Caco-2 (cell line): ENCODE data around the gene PNKD. TPM values are rescaled to one million over a fixed set of nuclear protein-coding genes. Genes with fewer than 3 reads are reported as not detected.

Experiments
- BruUV-seq: library from RNA; stranded (reverse); fragments of 400-500 nt; replicated peaks from 2 replicates; lab custom pipeline; 2021; lab: Mats Ljungman, UMichigan
- CTCF ChIA-PET: fragments of 300-600 bp; sonication (Branson Sonifier 250); formaldehyde crosslinking; loops from one replicate; lab custom pipeline; 2022; ENCODE audit warnings: antibody characterized with exemption; lab: Charles Lee
- POLR2A ChIA-PET: fragments of 300-600 bp; sonication (Branson Sonifier 250); formaldehyde crosslinking; loops from one replicate; lab custom pipeline; 2022; ENCODE audit warnings: antibody characterized with exemption; lab: Charles Lee
- DNase-seq, 2 experiments: peaks; one replicate each; pipeline versions ENCODE4 v3.0.0 to v3.0.0-alpha.2; 2020 to 2022
- H3K27me3 ChIP-seq: replicated peaks from 2 replicates; pipeline ENCODE4 v1.6.0; 2011; ENCODE audit warnings: low read length; ENCODE audit not compliant: control insufficient read depth, insufficient read depth
- H3K36me3 ChIP-seq: 2 replicates; pipeline ENCODE4 v1.5.1; 2011; ENCODE audit warnings: low read length; ENCODE audit not compliant: control insufficient read depth, insufficient read depth
- H3K4me1 ChIP-seq: fragments of 250-450 bp; sonication (Bioruptor Pico); 2 replicates; pipeline ENCODE4 v1.5.1; 2020; ENCODE audit warnings: mild to moderate bottlenecking
- H3K4me3 ChIP-seq: 2 replicates; pipeline ENCODE4 v1.5.1; 2011; ENCODE audit warnings: low read depth, mild to moderate bottlenecking, control low read depth, low read length
- H3K9me3 ChIP-seq: fragments of 250-450 bp; sonication (Bioruptor Pico); 2 replicates; pipeline ENCODE4 v1.5.1; 2020; ENCODE audit warnings: mild to moderate bottlenecking, moderate library complexity
- H3K27ac Mint-ChIP-seq: one replicate; pipeline ENCODE4 v1.8.0; 2022; ENCODE audit warnings: mixed read lengths; ENCODE audit not compliant: unreplicated experiment
- H3K27me3 Mint-ChIP-seq: one replicate; pipeline ENCODE4 v1.8.0; 2022; ENCODE audit warnings: mixed read lengths; ENCODE audit not compliant: insufficient read depth, unreplicated experiment
- H3K36me3 Mint-ChIP-seq: one replicate; pipeline ENCODE4 v1.8.0; 2022; ENCODE audit warnings: mild to moderate bottlenecking, mixed read lengths; ENCODE audit not compliant: insufficient read depth, unreplicated experiment
- H3K4me1 Mint-ChIP-seq: one replicate; pipeline ENCODE4 v1.8.0; 2022; ENCODE audit warnings: low read depth, mixed read lengths; ENCODE audit not compliant: unreplicated experiment
- H3K4me3 Mint-ChIP-seq: one replicate; pipeline ENCODE4 v1.8.0; 2022; ENCODE audit warnings: mild to moderate bottlenecking, moderate library complexity, mixed read lengths; ENCODE audit not compliant: unreplicated experiment
- H3K9me3 Mint-ChIP-seq: one replicate; pipeline ENCODE4 v1.8.0; 2022; ENCODE audit warnings: mixed read lengths; ENCODE audit not compliant: unreplicated experiment
- CTCF ChIP-seq, 2 experiments: fragments of 200-600 bp in 1 of 2; IDR thresholded peaks; 1 replicate in 1 of 2; 2 replicates in 1 of 2; pipeline versions ENCODE4 v1.5.1 to v1.8.0; 2011 to 2022; ENCODE audit warnings: antibody characterized with exemption in 1 of 2, control low read depth in 1 of 2, inconsistent platforms in 1 of 2, low read depth in 1 of 2, low read length in 1 of 2, mild to moderate bottlenecking in 1 of 2, moderate library complexity in 1 of 2; ENCODE audit not compliant: insufficient read depth in 1 of 2, severe bottlenecking in 1 of 2, unreplicated experiment in 1 of 2
- intact Hi-C: fragments of 100-400 bp; cut with micrococcal nuclease; formaldehyde crosslinking; loops from one replicate; pipeline ENCODE4 v1.10.0; 2022; ENCODE audit not compliant: unreplicated experiment
- total RNA-seq: library from RNA; stranded (reverse); gene quantifications from 2 replicates; pipeline ENCODE4 v1.2.3, GENCODE V29; 2022

PNKD gene
- total RNA-seq, 1 experiment from 2014 or later: 39.2 TPM

- H3K4me1 ChIP-seq: peaks cover 19% of the 10 kb centered on the region
These were observed 58.0 kb downstream of the PNKD start for GRCh38 chr2:218328294-218328693.

GRCh38 chr2:218329027-218329825 is 58.9 kb downstream of the PNKD start:
- peaks cover 12% of the 10 kb centered on the region for H3K4me1 Mint-ChIP-seq
- TF ChIP-seq CTCF (IDR thresholded peaks at IDR 0.05; ENCODE audit: insufficient read depth in 1 of 2, low read depth in 1 of 2, low read length in 1 of 2, severe bottlenecking in 1 of 2, unreplicated experiment in 1 of 2): no peak

More at GRCh38 chr2:218328294-218328693, 58.0 kb downstream of the PNKD start:
- H3K36me3 ChIP-seq: peaks cover 2% of the 10 kb centered on the region; the same call in 1 of the 2 replicates
- no peak for TF ChIP-seq CTCF (IDR thresholded peaks at IDR 0.05; ENCODE audit: insufficient read depth in 1 of 2, low read depth in 1 of 2, low read length in 1 of 2, severe bottlenecking in 1 of 2, unreplicated experiment in 1 of 2)
- no TSS peak for BruUV-seq
- H3K4me3 ChIP-seq: no peak overlapping the region
- peaks cover 12% of the 10 kb centered on the region for H3K4me1 Mint-ChIP-seq
- no peak for DNase-seq
- intact Hi-C loops: no loop called here
- H3K4me3 Mint-ChIP-seq: no peak overlapping the region
- no peaks in the 10 kb centered on the region for H3K9me3 Mint-ChIP-seq
- H3K27ac Mint-ChIP-seq: peak overlapping the region; percentile 10
- no peaks in the 10 kb centered on the region for H3K27me3 ChIP-seq
- peaks cover 8% of the 10 kb centered on the region for H3K36me3 Mint-ChIP-seq
- no peaks in the 10 kb centered on the region for H3K27me3 Mint-ChIP-seq
- ChIA-PET POLR2A (no interaction called here), CTCF (no interaction called here)
- no peaks in the 10 kb centered on the region for H3K9me3 ChIP-seq

GRCh38 chr2:218329826-218330593 is 59.7 kb downstream of the PNKD start:
- H3K4me1 ChIP-seq: peaks cover 14% of the 10 kb centered on the region
- CTCF ChIA-PET: no interaction called here

More at GRCh38 chr2:218329027-218329825, 58.9 kb downstream of the PNKD start:
- DNase-seq: no peak
- Mint-ChIP-seq H3K27me3 (no peaks in the 10 kb centered on the region), H3K36me3 (no peaks in the 10 kb centered on the region), H3K27ac (peak overlapping the region; percentile 10), H3K4me3 (no peak overlapping the region), H3K9me3 (no peaks in the 10 kb centered on the region)
- Histone ChIP-seq H3K36me3 (peaks cover 2% of the 10 kb centered on the region; the same call in 1 of the 2 replicates), H3K4me1 (peaks cover 19% of the 10 kb centered on the region), H3K4me3 (no peak overlapping the region), H3K27me3 (no peaks in the 10 kb centered on the region), H3K9me3 (no peaks in the 10 kb centered on the region)
- CTCF ChIA-PET: no interaction called here
- BruUV-seq: no TSS peak
- intact Hi-C loops: no loop called here
- POLR2A ChIA-PET: no interaction called here

More at GRCh38 chr2:218329826-218330593, 59.7 kb downstream of the PNKD start:
- peaks cover 12% of the 10 kb centered on the region for H3K4me1 Mint-ChIP-seq
- no peaks in the 10 kb centered on the region for H3K27me3 Mint-ChIP-seq
- DNase-seq: no peak
- intact Hi-C loops: no loop called here
- H3K36me3 ChIP-seq: peaks cover 2% of the 10 kb centered on the region; the same call in 1 of the 2 replicates
- no peak for TF ChIP-seq CTCF (IDR thresholded peaks at IDR 0.05; ENCODE audit: insufficient read depth in 1 of 2, low read depth in 1 of 2, low read length in 1 of 2, severe bottlenecking in 1 of 2, unreplicated experiment in 1 of 2)
- POLR2A ChIA-PET: no interaction called here
- H3K36me3 Mint-ChIP-seq: no peaks in the 10 kb centered on the region
- H3K4me3 Mint-ChIP-seq: no peak overlapping the region
- BruUV-seq: no TSS peak
- H3K9me3 Mint-ChIP-seq: no peaks in the 10 kb centered on the region
- no peaks in the 10 kb centered on the region for H3K9me3 ChIP-seq
- H3K27ac Mint-ChIP-seq: no peak overlapping the region
- no peak overlapping the region for H3K4me3 ChIP-seq
- H3K27me3 ChIP-seq: no peaks in the 10 kb centered on the region
